ENCODE data around the gene GRIN2D.
A peak's percentile ranks its signal among the peaks of the same experiment; 100 is the strongest.

GRIN2D gene

GRCh38 chr19:48398375-48399235 lies 5.1 kb downstream of the GRIN2D start:
- DNase-seq: peak; percentile 92

- DNase-seq: peak; percentile 88
These were observed 6.7 kb downstream of the GRIN2D start for GRCh38 chr19:48400018-48400742.

- DNase-seq: peak; percentile 65
These were observed 7.8 kb downstream of the GRIN2D start for GRCh38 chr19:48401287-48401686.

- DNase-seq: peak; percentile 48
These were observed 10.1 kb downstream of the GRIN2D start for GRCh38 chr19:48403606-48404005.

GRCh38 chr19:48405010-48405659 lies 11.7 kb downstream of the GRIN2D start:
- no peak for DNase-seq

GRCh38 chr19:48405850-48406249 lies 12.4 kb downstream of the GRIN2D start:
- DNase-seq: no peak

- DNase-seq: peak; percentile 21
These were observed 20.6 kb downstream of the GRIN2D start for GRCh38 chr19:48413879-48414587.

- DNase-seq: peak; percentile 91
These were observed 21.9 kb downstream of the GRIN2D start for GRCh38 chr19:48415395-48415794.

- no peak for DNase-seq
These were observed 22.3 kb downstream of the GRIN2D start for GRCh38 chr19:48415806-48416221.

- no peak for DNase-seq
These were observed 24.0 kb downstream of the GRIN2D start for GRCh38 chr19:48417421-48417820.

- no peak for DNase-seq
These were observed 25.0 kb downstream of the GRIN2D start for GRCh38 chr19:48418317-48419064.

- DNase-seq: no peak
These were observed 25.9 kb downstream of the GRIN2D start for GRCh38 chr19:48419158-48419920.

GRCh38 chr19:48421548-48421947 lies 28.1 kb downstream of the GRIN2D start:
- no peak for DNase-seq

GRCh38 chr19:48424694-48425219 lies 31.3 kb downstream of the GRIN2D start:
- DNase-seq: no peak

- no peak for DNase-seq
These were observed 35.2 kb downstream of the GRIN2D start for GRCh38 chr19:48428670-48429069.

GRCh38 chr19:48433337-48433736 lies 39.9 kb downstream of the GRIN2D start:
- no peak for DNase-seq

GRCh38 chr19:48436586-48436985 lies 43.1 kb downstream of the GRIN2D start:
- no peak for DNase-seq

- no peak for DNase-seq
These were observed 48.0 kb downstream of the GRIN2D start for GRCh38 chr19:48441360-48442050.

GRCh38 chr19:48442116-48443035 lies 48.9 kb downstream of the GRIN2D start:
- no peak for DNase-seq

All from NCI-H2029 (cell line).